Measurements from ENCODE around the gene GAS2L2. TPM values are rescaled to one million over a fixed set of nuclear protein-coding genes. Genes with fewer than 3 reads are reported as not detected.

The GAS2L2 gene
- total and polyA plus RNA-seq, 4 donors: not detected

GRCh38 chr17:35744830-35745229, 8.2 kb downstream of the GAS2L2 start (continued):
- TF ChIP-seq YY1 (IDR thresholded peaks at IDR 0.05) (no peak), TAF1 (conservative IDR thresholded peaks at IDR 0.05) (no peak)

GRCh38 chr17:35743626-35744328, 9.3 kb downstream of the GAS2L2 start:
- Histone ChIP-seq H3K36me3 (ENCODE audit: control insufficient read depth in 4 of 4, insufficient read depth in 3 of 4, low read depth in 1 of 4, low read length in 3 of 4) (no peaks in the 10 kb centered on the region), H3K9ac (ENCODE audit: low read depth in 1 of 2, low read length in 2 of 2) (no peak overlapping the region), H3K4me3 (ENCODE audit: low read depth in 1 of 3, low read length in 3 of 3) (no peak overlapping the region), H3K27me3 (ENCODE audit: control insufficient read depth in 4 of 4, insufficient read depth in 4 of 4, low read length in 3 of 4) (peaks cover 0 to 5% (median 3%) of the 10 kb centered on the region in 4 donors), H3K27ac (ENCODE audit: low read depth in 1 of 2, low read length in 2 of 2) (no peak overlapping the region), H3K9me3 (ENCODE audit: control insufficient read depth in 4 of 4, low read length in 3 of 4) (no peaks in the 10 kb centered on the region), H3K4me1 (ENCODE audit: control insufficient read depth in 4 of 4, insufficient read depth in 4 of 4, low read length in 3 of 4) (peaks cover 2 to 13% (median 5%) of the 10 kb centered on the region in 4 donors)
- no peak for DNase-seq (ENCODE audit: low spot score)
- WGBS: 49% methylated on average over 7 of the region's 7 CpGs
- TF ChIP-seq REST (IDR thresholded peaks at IDR 0.05): peak; percentile 98
- no peak for TF ChIP-seq FOXA1 (IDR thresholded peaks at IDR 0.05)

GRCh38 chr17:35742896-35743477, 10.1 kb downstream of the GAS2L2 start:
- TF ChIP-seq EGR1 (IDR thresholded peaks at IDR 0.05; ENCODE audit: low read depth in 2 of 2) (no peak), FOXA1 (IDR thresholded peaks at IDR 0.05) (no peak), TAF1 (conservative IDR thresholded peaks at IDR 0.05) (no peak), CTCF (IDR thresholded peaks at IDR 0.05; ENCODE audit: low read depth, low read length, missing input control) (no peak), JUND (IDR thresholded peaks at IDR 0.05) (no peak), HNF4A (conservative IDR thresholded peaks at IDR 0.05) (no peak), RXRA (IDR thresholded peaks at IDR 0.05) (no peak), MAX (IDR thresholded peaks at IDR 0.05) (no peak)
- Histone ChIP-seq H3K9me3 (ENCODE audit: control insufficient read depth in 4 of 4, low read length in 3 of 4) (no peaks in the 10 kb centered on the region), H3K4me1 (ENCODE audit: control insufficient read depth in 4 of 4, insufficient read depth in 4 of 4, low read length in 3 of 4) (peaks cover 2 to 13% (median 5%) of the 10 kb centered on the region in 4 donors), H3K27ac (ENCODE audit: low read depth in 1 of 2, low read length in 2 of 2) (no peak overlapping the region), H3K9ac (ENCODE audit: low read depth in 1 of 2, low read length in 2 of 2) (no peak overlapping the region), H3K4me3 (ENCODE audit: low read depth in 1 of 3, low read length in 3 of 3) (no peak overlapping the region), H3K27me3 (ENCODE audit: control insufficient read depth in 4 of 4, insufficient read depth in 4 of 4, low read length in 3 of 4) (peaks cover 0 to 5% (median 3%) of the 10 kb centered on the region in 4 donors), H3K36me3 (ENCODE audit: control insufficient read depth in 4 of 4, insufficient read depth in 3 of 4, low read depth in 1 of 4, low read length in 3 of 4) (no peaks in the 10 kb centered on the region)
- WGBS: 75% methylated on average over 7 of the region's 7 CpGs
- no peak for DNase-seq (ENCODE audit: low spot score)
